Fibroblast of lung (primary cell): ENCODE results near the gene DENND4A. TPM values are rescaled to one million over a fixed set of nuclear protein-coding genes. Genes with fewer than 3 reads are reported as not detected.

Source experiments
- DNase-seq, 2 donors: peaks; one replicate each; pipeline versions ENCODE4 v3.0.0 to v3.0.0-alpha.2; 2010; ENCODE audit warnings: low read depth in 2 of 2
- H2AFZ ChIP-seq: 2 replicates; pipeline ENCODE4 v1.5.1; 2012; ENCODE audit warnings: low read length, control low read depth, inconsistent platforms
- H3K27ac ChIP-seq: 2 replicates; pipeline ENCODE4 v1.5.1; 2011; ENCODE audit warnings: low read length, control low read depth; ENCODE audit not compliant: insufficient read depth
- H3K27me3 ChIP-seq: 2 replicates; pipeline ENCODE4 v1.5.1; 2011; ENCODE audit warnings: mild to moderate bottlenecking, low read length; ENCODE audit not compliant: control insufficient read depth, insufficient read depth
- H3K36me3 ChIP-seq: 2 replicates; pipeline ENCODE4 v1.5.1; 2011; ENCODE audit warnings: low read length; ENCODE audit not compliant: control insufficient read depth, insufficient read depth
- H3K4me1 ChIP-seq: 2 replicates; pipeline ENCODE4 v1.5.1; 2011; ENCODE audit warnings: low read length; ENCODE audit not compliant: control insufficient read depth, insufficient read depth; ENCODE audit errors: extremely low read depth
- H3K4me2 ChIP-seq: 2 replicates; pipeline ENCODE4 v1.5.1; 2011; ENCODE audit warnings: low read length, control low read depth; ENCODE audit not compliant: insufficient read depth; ENCODE audit errors: extremely low read depth
- H3K4me3 ChIP-seq, 4 experiments: fragments of 200-600 bp in 1 of 4; sonication (generic) in 1 of 4; replicated peaks in 1 of 4; 2 replicates each; pipeline ENCODE4 v1.5.1; 2011 to 2016; ENCODE audit warnings: low read length in 4 of 4, low read depth in 3 of 4, mild to moderate bottlenecking in 3 of 4, control low read depth in 2 of 4, inconsistent platforms in 1 of 4, mixed read lengths in 1 of 4; ENCODE audit not compliant: insufficient read depth in 1 of 4; ENCODE audit errors: control extremely low read depth in 1 of 4
- H3K79me2 ChIP-seq: 2 replicates; pipeline ENCODE4 v1.5.1; 2012; ENCODE audit warnings: mild to moderate bottlenecking, low read length, inconsistent platforms; ENCODE audit not compliant: control insufficient read depth, insufficient read depth
- H3K9ac ChIP-seq: 2 replicates; pipeline ENCODE4 v1.5.1; 2011; ENCODE audit warnings: mild to moderate bottlenecking, low read length, control low read depth; ENCODE audit not compliant: insufficient read depth
- H3K9me3 ChIP-seq: 2 replicates; pipeline ENCODE4 v1.5.1; 2012; ENCODE audit warnings: low read depth, low read length; ENCODE audit not compliant: control insufficient read depth, insufficient read depth
- H4K20me1 ChIP-seq: 2 replicates; pipeline ENCODE4 v1.5.1; 2011; ENCODE audit warnings: low read length; ENCODE audit not compliant: control insufficient read depth, insufficient read depth; ENCODE audit errors: extremely low read depth
- CTCF ChIP-seq, 2 donors: IDR thresholded peaks in 1 of 2; conservative IDR thresholded peaks in 1 of 2; 1 replicate in 1 of 2; 2 replicates in 1 of 2; pipeline ENCODE4 v1.5.1; 2011 to 2012; ENCODE audit warnings: low read length in 2 of 2, control low read depth in 1 of 2, inconsistent platforms in 1 of 2, low read depth in 1 of 2, mild to moderate bottlenecking in 1 of 2
- EZH2 ChIP-seq: IDR thresholded peaks from 2 replicates; pipeline ENCODE4 v1.5.1; 2012; ENCODE audit warnings: low read length, control low read depth, mild to moderate bottlenecking; ENCODE audit errors: missing control alignments
- polyA plus RNA-seq, 2 donors: library from polyadenylated mRNA; depleted of rRNA in 1 of 2; stranded (reverse) in 1 of 2; unstranded in 1 of 2; fragments of >200 nt; gene quantifications; 2 replicates each; pipeline ENCODE4 v1.2.1, GENCODE V29; 2011 to 2012; ENCODE audit warnings: missing spikeins in 1 of 2
- total RNA-seq: library from RNA; depleted of rRNA; stranded (reverse); fragments of >200 nt; gene quantifications from 2 replicates; pipeline ENCODE4 v1.2.1, GENCODE V29; 2014

Gene DENND4A
- total and polyA plus RNA-seq, 2 donors (not counting 1 experiment from before 2014, with no cell fraction given), result 16.7 to 30.6 TPM

- H3K36me3 ChIP-seq, result no peaks in the 10 kb centered on the region
- H3K79me2 ChIP-seq, result no peaks in the 10 kb centered on the region
- no peaks in the 10 kb centered on the region for H4K20me1 ChIP-seq
- peak in 1 of 2 donors; percentile 15 for DNase-seq
- no peaks in the 10 kb centered on the region for H3K9me3 ChIP-seq
- no peak overlapping the region for H2AFZ ChIP-seq
- no peaks in the 10 kb centered on the region for H3K27me3 ChIP-seq
- TF ChIP-seq CTCF (conservative IDR thresholded peaks at IDR 0.05 in 1 of 2, IDR thresholded peaks at IDR 0.05 in 1 of 2; ENCODE audit: low read depth in 1 of 2, low read length in 2 of 2), result no peak
- no peak for TF ChIP-seq EZH2
- H3K4me1 ChIP-seq, result no peaks in the 10 kb centered on the region
- H3K4me3 ChIP-seq, result no peak overlapping the region
- no peak overlapping the region for H3K4me2 ChIP-seq
- H3K27ac ChIP-seq, result no peak overlapping the region
- no peak overlapping the region for H3K9ac ChIP-seq
These were observed 34.8 kb downstream of the DENND4A start for GRCh38 chr15:65757256-65757655.

GRCh38 chr15:65752151-65752700 is 39.9 kb downstream of the DENND4A start:
- Histone ChIP-seq H3K9ac (no peak overlapping the region), H3K27ac (no peak overlapping the region), H3K79me2 (no peaks in the 10 kb centered on the region), H4K20me1 (no peaks in the 10 kb centered on the region), H3K4me3 (no peak overlapping the region), H3K27me3 (no peaks in the 10 kb centered on the region), H3K9me3 (no peaks in the 10 kb centered on the region), H3K4me2 (no peak overlapping the region), H2AFZ (no peak overlapping the region), H3K4me1 (no peaks in the 10 kb centered on the region), H3K36me3 (peaks cover 1% of the 10 kb centered on the region)
- DNase-seq, result peak; percentile 3 to 53
- TF ChIP-seq CTCF (conservative IDR thresholded peaks at IDR 0.05 in 1 of 2, IDR thresholded peaks at IDR 0.05 in 1 of 2; ENCODE audit: low read depth in 1 of 2, low read length in 2 of 2) (no peak), EZH2 (no peak)

GRCh38 chr15:65751431-65751830 is 40.7 kb downstream of the DENND4A start:
- H3K27ac ChIP-seq, result no peak overlapping the region
- H3K4me2 ChIP-seq, result no peak overlapping the region
- H3K4me1 ChIP-seq, result no peaks in the 10 kb centered on the region
- no peaks in the 10 kb centered on the region for H4K20me1 ChIP-seq
- no peaks in the 10 kb centered on the region for H3K27me3 ChIP-seq
- DNase-seq, result no peak
- no peaks in the 10 kb centered on the region for H3K79me2 ChIP-seq
- H3K9me3 ChIP-seq, result no peaks in the 10 kb centered on the region
- H3K36me3 ChIP-seq, result peaks cover 1% of the 10 kb centered on the region
- TF ChIP-seq EZH2 (no peak), CTCF (conservative IDR thresholded peaks at IDR 0.05 in 1 of 2, IDR thresholded peaks at IDR 0.05 in 1 of 2; ENCODE audit: low read depth in 1 of 2, low read length in 2 of 2) (no peak)
- H3K9ac ChIP-seq, result no peak overlapping the region
- no peak overlapping the region for H2AFZ ChIP-seq
- no peak overlapping the region for H3K4me3 ChIP-seq
